Ramos (cell line): ENCODE data around the gene EHMT1.
"Not testable (repeated sequence)": the region's sequence is repeated elsewhere in the genome, so short reads cannot be mapped to it uniquely, and the experiment has no call there.

Experiments used
- in situ Hi-C: fragments of 300-500 bp; cut with MboI; formaldehyde crosslinking; loops from one replicate; pipeline ENCODE4 v1.14.3; 2022; ENCODE audit warnings: low sequenced_read_pairs; ENCODE audit not compliant: unreplicated experiment

EHMT1 gene

DNA sequence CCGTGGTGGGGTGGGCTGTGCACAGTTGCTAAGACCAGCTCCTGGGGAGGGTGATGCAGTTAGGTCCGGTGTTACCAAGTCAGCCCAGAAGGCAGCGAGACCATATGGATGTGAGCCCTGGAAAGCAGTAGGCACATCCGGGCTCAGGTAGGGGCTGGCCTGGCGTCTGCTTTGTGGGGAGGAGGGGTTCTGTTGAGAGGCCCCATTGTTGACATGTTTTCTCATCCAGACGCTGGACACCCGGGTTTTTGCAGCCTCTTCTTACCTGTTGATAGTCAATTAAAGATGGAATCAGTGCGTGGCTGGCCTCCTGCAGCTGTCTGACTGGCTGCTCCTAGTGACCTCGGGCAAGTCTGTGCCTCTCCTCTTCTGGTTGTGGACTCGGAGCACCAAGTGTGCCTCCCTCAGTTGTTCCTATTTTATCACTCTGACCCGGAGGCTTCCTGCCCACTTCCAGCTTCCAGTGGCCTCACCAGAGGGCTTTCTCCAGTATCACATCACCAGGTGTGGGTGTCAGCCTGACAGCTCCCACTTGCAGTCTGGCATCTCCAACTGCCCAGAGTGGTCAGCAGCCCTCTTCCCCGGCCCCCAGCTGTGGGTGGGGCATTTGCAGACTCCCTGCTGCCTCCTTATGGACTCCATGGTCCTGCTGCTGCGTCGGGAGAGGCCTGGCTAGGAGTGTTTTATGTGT is 90.8 kb downstream of the EHMT1 start:
- in situ Hi-C loops = no loop called here

DNA sequence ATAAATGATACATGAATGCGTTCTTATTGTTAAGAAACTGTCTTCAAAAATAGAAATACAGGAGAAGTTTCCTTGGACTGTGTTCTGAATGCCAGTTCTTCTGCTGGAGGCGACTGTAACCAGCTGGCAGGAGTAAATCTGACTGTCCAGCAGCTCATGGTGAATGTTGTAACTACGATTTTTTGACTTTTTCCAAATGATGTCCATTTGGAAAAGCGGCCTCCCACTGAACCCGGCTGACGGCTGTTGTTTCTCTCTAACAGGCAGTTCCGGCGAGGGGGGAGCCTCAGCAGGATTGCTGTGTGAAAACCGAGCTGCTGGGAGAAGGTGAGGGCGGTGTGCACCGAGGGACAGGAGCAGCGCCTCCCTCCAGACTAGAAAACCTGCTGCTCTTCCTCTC is 91.9 kb downstream of the EHMT1 start:
- in situ Hi-C loops = no loop called here

DNA sequence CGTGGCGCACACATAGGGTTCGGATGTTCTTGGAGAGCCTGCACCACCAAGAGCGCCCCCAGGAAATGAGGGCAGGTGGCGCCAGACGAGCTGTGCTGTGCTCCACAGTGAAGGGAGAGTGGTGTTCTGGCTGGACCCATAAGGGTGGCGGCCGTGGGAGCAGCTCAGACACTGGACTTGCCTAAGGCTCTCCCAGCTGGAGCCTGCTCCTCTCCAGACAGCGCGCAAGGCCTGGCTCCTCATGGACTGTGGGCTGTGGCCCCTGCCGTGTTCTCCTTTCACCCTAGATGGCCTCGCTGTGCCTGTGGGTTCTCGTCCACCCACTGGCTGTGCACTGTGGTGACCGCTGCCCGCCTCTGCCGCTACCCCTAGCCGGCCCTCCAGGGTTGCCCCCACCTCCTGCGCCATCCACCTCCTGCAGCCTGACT is 92.9 kb downstream of the EHMT1 start:
- in situ Hi-C loops = no loop called here

DNA sequence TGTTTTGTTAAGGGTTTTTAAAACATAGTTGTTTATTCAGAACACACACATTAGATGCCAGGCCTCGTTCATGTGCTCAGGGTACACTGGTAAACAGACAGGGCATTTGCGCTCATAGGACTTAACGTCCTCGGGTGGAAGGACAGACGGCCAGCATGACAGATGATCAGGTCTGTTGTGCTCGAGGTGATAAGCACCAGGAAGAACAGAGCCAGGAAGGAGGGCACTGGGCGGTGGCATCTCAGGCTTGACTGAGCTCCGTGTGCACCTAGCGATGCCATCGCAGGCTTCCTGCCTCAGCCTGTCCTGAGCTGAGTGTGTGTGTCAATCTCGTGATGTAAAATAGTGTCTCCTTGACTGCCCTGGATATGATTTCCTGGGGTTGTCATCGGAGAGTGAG is 96.5 kb downstream of the EHMT1 start:
- in situ Hi-C loops = no loop called here

DNA sequence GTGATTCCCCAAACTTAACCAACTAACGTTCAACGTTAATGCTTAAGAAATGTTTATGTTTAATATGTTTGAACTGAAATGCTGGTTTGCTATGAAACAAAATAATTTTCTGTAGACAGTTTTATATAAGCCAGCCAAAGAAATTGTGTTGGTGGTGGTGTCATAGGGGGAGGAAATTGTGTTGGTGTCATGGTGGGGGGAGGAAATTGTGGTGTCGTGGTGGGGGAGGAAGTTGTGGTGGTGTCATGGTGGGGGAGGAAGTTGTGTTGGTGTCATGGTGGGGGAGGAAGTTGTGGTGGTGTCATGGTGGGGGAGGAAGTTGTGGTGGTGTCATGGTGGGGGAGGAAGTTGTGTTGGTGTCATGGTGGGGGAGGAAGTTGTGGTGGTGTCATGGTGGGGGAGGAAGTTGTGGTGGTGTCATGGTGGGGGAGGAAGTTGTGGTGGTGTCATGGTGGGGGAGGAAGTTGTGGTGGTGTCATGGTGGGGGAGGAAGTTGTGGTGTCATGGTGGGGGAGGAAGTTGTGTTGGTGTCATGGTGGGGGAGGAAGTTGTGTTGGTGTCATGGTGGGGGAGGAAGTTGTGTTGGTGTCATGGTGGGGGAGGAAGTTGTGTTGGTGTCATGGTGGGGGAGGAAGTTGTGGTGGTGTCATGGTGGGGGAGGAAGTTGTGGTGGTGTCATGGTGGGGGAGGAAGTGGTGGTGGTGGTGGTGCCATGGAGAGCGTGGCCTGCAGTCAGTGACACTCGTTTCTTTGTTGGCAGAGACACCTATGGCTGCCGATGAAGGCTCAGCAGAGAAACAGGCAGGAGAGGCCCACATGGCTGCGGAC is 97.3 kb downstream of the EHMT1 start:
- in situ Hi-C loops = not testable (repeated sequence)

DNA sequence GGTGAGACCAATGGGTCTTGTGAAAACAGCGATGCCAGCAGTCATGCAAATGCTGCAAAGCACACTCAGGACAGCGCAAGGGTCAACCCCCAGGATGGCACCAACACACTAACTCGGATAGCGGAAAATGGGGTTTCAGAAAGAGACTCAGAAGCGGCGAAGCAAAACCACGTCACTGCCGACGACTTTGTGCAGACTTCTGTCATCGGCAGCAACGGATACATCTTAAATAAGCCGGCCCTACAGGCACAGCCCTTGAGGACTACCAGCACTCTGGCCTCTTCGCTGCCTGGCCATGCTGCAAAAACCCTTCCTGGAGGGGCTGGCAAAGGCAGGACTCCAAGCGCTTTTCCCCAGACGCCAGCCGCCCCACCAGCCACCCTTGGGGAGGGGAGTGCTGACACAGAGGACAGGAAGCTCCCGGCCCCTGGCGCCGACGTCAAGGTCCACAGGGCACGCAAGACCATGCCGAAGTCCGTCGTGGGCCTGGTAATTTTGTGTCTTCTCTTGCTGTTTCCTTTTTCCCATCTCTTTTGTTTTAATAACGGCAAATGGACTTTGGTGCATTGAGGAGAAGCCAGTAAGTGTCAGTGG is 98.0 kb downstream of the EHMT1 start:
- in situ Hi-C loops = no loop called here

DNA sequence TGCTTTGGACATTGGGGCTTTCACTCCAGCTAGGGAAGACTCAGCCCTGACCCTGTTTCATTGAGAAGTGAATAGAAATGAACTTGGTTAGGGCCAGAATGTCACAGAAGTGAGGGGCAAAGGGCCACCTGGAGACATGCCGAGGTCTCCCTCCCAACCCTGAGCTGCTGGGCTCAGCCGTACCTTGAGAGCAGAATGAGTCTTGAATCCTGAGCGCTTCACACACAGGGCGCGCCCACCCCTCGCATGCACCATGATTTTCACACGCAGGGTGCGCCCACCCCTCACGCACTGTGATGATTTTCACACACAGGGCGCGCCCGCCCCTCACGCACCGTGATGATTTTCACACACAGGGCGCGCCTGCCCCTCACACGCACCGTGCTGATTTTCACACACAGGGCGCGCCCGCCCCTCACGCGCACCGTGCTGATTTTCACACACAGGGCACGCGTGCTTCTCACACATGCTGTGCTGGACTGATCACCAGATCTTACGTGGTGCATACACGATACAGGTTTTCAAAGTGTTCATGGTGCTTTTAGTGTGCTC is 99.0 kb downstream of the EHMT1 start:
- in situ Hi-C loops = no loop called here

DNA sequence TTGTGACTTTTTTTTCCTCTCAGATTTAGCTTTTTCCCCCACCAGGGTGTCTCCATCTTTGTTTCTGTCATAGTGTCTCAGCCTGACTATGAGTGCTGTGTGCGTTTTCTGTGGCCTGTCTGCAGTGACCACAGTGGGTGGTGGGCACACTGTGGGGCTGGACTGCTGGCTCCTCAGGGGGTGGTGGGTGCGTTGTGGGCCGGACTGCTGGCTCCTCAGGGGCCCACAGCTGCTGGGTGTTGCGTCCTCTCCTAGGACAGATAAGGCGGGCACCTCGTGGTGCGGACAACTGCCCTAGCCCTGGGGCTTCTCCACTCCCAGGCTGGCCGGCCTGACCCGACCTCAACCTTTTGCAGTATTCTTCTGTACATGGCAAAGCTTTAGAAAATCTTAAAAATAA is 100.4 kb downstream of the EHMT1 start:
- in situ Hi-C loops = no loop called here

DNA sequence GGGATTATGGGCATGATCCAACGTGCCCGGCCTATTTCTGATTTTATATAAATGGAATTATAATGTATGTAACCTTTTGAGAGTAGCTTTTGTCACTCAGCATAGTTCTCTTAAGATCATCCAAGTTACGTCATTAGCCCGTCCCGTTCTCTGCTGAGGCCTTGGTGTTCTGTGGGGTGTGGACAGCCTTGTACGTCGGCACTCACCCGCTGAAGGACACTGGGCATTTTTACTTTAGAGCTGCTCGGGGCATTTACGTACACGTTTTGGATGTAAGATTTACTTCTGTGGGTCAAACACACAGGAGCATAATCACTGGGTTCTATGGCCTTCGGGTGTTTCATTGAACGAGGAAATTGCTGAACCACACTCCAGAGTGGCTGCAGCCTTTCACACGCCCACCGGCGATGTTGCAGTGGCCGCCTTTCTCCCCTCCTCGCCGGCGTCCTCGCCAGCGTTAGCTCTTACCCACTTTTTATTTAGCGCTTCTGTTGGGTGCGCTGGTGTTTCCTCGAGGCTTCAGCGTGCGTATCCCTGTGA is 101.8 kb downstream of the EHMT1 start:
- in situ Hi-C loops = no loop called here

DNA sequence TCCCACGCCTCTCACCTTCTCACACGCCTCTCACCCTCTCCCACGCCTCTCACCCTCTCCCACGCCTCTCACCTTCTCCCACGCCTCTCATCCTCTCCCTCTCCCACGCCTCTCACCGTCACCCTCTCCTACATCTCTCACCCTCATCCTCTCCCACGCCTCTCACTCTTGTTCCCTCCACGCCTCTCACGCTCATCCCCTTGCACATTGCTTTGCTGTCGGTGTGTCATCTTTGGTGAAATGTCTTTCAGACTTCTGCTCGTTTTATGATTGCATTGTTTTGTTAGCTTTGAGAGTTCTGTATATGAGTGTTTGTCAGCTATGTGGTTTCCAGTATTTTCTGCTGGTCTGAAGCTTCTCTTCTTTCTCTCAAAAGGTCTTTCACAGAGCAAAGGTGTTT is 102.7 kb downstream of the EHMT1 start:
- in situ Hi-C loops = no loop called here

DNA sequence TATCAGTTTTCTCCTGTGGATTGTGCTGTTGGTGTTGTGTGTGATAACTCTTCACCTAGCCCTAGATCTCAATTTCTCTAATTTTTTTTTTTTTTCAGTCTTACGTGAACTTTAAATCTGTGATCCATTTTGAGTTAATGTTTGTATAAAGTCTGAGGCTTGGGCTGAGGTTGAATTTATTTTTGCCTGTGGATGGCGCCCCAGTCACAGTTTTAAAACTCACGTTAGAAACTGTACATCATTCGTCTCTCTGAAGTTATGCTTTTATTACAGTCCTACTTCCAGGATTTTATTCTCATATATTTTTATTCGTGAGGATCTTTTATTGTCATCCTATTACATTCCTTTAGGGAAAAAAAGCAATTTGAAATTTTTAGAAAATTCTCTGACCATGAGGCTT is 103.1 kb downstream of the EHMT1 start:
- in situ Hi-C loops = no loop called here

DNA sequence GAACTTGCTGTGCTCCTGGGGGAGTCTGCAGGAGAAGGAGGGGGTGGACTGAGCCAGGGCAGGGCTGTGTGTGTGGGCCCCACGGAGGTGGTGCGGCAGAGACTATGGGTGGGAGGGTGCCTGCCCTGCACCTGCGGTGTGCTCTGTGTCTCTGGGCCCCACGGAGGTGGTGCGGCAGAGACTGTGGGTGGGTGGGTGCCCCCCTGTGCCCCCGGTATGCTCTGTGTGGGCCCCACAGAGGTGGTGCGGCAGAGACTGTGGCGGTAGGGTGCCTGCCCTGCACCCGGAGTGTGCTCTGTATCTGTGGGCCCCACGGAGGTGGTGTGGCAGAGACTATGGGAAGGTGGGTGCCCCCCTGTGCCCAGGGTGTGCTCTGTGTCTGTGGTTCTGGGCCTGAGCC is 103.7 kb downstream of the EHMT1 start:
- in situ Hi-C loops = no loop called here

DNA sequence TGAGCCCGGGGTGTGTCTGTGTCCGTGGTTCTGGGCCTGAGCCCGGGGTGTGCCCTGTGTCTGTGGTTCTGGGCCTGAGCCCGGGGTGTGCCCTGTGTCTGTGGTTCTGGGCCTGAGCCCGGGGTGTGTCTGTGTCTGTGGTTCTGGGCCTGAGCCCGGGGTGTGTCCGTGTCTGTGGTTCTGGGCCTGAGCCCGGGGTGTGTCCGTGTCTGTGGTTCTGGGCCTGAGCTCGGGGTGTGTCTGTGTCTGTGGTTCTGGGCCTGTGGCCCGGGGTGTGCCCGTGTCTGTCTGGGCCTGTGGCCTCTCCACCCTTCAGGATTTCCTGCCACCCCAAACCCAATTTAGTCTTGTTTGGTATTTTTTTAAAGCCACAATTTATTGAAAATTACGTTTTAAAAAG is 104.6 kb downstream of the EHMT1 start:
- in situ Hi-C loops = not testable (repeated sequence)

DNA sequence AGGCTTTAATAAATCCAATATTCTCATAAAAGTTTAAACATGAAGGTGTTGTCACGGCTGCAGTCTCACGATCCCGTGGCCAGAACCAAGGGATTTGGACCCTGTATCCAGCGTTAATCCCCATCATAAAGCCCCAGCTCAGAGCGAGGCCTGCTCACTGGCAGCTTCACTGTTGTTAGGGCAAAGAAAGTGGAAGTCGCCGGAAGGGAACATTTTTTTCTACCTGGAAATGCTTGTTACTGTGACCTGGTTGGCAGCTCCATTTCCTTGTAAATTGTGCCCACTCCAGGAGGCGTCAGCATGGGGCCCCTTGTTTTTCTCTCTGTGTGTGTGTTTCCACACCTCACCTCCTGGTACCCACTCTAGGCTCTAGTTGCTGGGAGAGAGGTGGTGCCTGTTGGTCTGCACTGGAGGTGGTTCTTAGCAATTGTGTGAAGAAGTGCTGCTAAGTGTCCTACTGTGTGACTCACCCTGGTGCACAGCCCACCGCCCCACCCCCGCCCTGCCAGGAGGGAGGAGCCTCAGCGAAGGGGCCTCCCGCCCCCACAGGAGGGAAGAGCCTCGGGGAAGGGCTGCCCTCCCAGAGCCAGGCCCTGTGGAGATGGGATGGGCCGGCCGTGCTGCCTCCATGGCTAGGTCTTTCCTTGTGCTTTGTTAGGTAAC is 105.1 kb downstream of the EHMT1 start:
- in situ Hi-C loops = no loop called here

DNA sequence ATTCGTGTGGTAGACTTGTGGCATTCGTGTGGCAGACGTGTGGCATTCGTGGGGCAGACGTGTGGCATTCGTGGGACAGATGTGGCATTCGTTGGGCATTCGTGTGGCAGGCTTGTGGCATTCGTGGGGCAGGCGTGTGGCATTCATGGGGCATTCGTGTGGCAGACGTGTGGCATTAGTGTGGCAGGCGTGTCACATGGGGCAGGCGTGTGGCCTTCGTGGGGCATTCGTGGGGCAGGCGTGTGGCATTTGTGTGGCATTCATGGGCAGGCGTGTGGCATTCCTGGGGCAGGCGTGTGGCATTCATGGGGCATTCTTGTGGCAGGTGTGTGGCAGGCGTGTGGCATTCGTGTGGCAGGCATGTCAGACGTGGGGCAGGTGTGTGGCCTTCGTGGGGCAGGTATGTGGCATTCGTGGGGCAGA is 106.0 kb downstream of the EHMT1 start:
- in situ Hi-C loops = no loop called here

DNA sequence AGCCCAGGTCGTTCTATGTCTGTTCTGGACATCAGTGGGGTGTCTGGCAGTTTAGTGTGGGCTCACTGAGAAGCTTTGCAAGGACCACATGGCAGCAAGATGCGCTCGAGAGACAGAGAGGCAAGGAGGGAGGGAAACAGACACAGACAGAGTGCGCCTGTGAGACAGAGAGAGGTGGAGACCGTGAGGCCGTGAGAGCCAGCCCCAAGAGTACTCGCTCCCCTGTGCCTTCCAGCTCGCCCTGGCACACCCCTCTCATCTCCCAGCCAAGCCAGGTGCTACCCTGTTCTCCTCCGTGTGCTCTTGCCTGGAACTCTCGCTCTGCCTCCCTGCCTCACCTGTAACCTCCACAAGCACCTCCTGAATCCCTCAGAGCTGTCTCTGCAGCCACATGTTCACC is 106.8 kb downstream of the EHMT1 start:
- in situ Hi-C loops = no loop called here

DNA sequence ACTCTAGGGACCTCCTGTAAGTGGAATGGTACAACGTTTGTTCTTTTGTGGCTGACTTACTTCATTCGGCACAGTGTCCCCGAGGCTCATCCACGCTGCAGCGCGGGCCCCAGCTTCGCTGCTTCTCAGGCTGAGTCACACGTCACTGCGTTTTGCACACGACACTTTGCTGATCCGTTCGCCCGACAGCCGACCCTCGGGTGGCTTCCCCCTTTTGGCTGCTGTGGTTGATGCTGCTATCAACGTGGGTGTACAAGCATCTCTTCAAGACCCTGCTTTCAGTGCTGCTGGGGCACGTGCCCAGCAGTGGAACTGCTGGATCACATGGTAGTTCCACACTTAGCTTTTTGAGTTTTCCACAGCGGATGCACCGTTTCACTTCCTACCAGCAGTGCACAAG is 107.5 kb downstream of the EHMT1 start:
- in situ Hi-C loops = not testable (repeated sequence)

DNA sequence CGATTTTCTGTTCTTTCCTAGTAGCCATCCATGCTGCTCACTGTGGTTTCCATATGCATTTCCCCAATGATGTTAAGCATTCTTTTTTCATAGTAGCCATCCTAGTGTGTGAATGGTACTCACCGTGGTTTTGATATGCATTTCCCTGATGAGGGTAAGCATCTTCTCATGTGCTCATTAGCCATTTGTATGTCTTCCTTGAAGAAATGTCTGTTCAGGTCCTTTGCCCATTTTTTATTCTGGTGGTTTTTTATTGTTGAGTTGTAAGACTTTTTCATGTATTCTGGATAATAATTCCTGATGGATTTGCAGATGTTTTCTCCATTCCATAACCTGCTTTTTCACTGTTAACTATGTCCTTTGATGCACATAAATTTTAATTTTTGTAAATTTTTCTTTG is 108.0 kb downstream of the EHMT1 start:
- in situ Hi-C loops = no loop called here

DNA sequence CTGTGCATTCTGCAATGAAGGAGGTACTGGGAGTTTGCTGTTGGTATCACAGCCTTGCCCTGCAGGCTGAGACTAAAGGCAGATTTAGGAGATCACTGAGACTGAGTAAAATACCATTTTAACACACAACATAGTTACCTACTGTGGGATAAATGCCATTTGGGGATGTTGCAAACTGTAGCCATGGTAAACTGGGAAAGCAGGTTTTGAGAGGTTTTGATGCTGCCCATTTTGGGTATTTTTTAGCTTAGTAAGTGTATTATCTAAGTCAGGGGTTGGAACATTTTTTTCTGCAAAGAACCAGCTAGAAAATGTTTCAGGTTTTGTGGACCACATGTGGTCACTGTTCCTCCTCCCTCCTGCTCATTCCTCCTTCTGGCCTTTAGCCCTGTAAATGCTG is 108.9 kb downstream of the EHMT1 start:
- in situ Hi-C loops = no loop called here
